ENCODE data around the gene CASP7. TPM values are rescaled to one million over a fixed set of nuclear protein-coding genes. Genes with fewer than 3 reads are reported as not detected.
A peak's percentile ranks its signal among the peaks of the same experiment; 100 is the strongest.

Gene CASP7
- total and polyA plus RNA-seq, 10 of the 15 experiments (the other 5 are each of a cell fraction or from before 2014, with no cell fraction given), result 23.7 to 34.4 (median 28.7) TPM

GRCh38 chr10:113692271-113692670, 12.6 kb downstream of the CASP7 start (continued):
- no peak for TF ChIP-seq ZBTB4 (CRISPR knock-in tag; IDR thresholded peaks at IDR 0.05)

GRCh38 chr10:113693348-113693747, 13.6 kb downstream of the CASP7 start:
- H4K20me1 ChIP-seq (ENCODE audit: control insufficient read depth, insufficient read depth), result no peaks in the 10 kb centered on the region
- 0 out of 2 replicates have a peak, but pooled peaks have one; percentile 47 for TF ChIP-seq NBN (IDR thresholded peaks at IDR 0.05)
- no peak for TF ChIP-seq RUNX3 (IDR thresholded peaks at IDR 0.05; ENCODE audit: low read length)
- 0 out of 2 replicates have a peak, but pooled peaks have one; percentile 74 for TF ChIP-seq CBX5 (IDR thresholded peaks at IDR 0.05; ENCODE audit: low read depth)
- RAD21 ChIA-PET (ENCODE audit: unreplicated experiment), result interaction anchor here (1.0 kb wide), 1 partner anchor 9 kb away, joined by 4 read pairs; no protein-coding TSS in a partner anchor
- CTCF ChIA-PET, result interaction anchor here (0.7 to 1.6 kb wide), 5 partner anchors 9 to 46 kb away, joined by 3 to 5 read pairs (median 4); partner anchors contain the start of gene CASP7
- SMC1A ChIA-PET (ENCODE audit: uncharacterized antibody, unreplicated experiment), result interaction anchor here (1.0 to 1.6 kb wide), 2 partner anchors 11 to 105 kb away, joined by 3 read pairs; no protein-coding TSS in a partner anchor
- peaks cover 3% of the 10 kb centered on the region for H3K4me1 ChIP-seq (ENCODE audit: control insufficient read depth, insufficient read depth, low read length)
- ATAC-seq (no peak), FAIRE-seq (no peak), DNase-seq (ENCODE audit: low read depth, low spot score) (no peak)
- intact Hi-C loops (cut with micrococcal nuclease; ENCODE audit: unreplicated experiment), result no loop called here
- H3K9ac ChIP-seq (ENCODE audit: control insufficient read depth, insufficient read depth, low read length), result no peak overlapping the region
- POLR2A ChIA-PET, result no interaction called here
- in situ Hi-C loops (cut with MboI), result loop anchor here (25.0 kb wide), 1 partner anchor 1119 kb away; the partner anchor contains the start of gene FHIP2A
- no peak overlapping the region for H3K4me2 ChIP-seq (ENCODE audit: control insufficient read depth, insufficient read depth)
- no peak overlapping the region for H3K27ac ChIP-seq (ENCODE audit: control insufficient read depth, insufficient read depth)
- H2AFZ ChIP-seq (ENCODE audit: control insufficient read depth, low read depth, low read length), result no peak overlapping the region
- peaks cover 29% of the 10 kb centered on the region for H3K9me3 ChIP-seq (replicated peaks; ENCODE audit: control insufficient read depth, insufficient read depth, low read length)
- WGBS (ENCODE audit: insufficient coverage, insufficient replicate concordance, low lambda C conversion rate, missing lambda C conversion rate), result 97% methylated on average over 2 of the region's 2 CpGs
- no TSS peak for BruUV-seq (replicated peaks)
- H3K36me3 ChIP-seq (ENCODE audit: control insufficient read depth in 2 of 2, insufficient read depth in 2 of 2, low read length in 1 of 2), result peaks cover 11 to 15% of the 10 kb centered on the region in 2 experiments; a peak in 3 of 4 replicates
- H3K27me3 ChIP-seq (replicated peaks in 1 of 2; ENCODE audit: control insufficient read depth in 2 of 2, insufficient read depth in 2 of 2, low read length in 1 of 2), result no peaks in the 10 kb centered on the region
- H3K4me3 ChIP-seq, result no peak overlapping the region
- peaks cover 29% of the 10 kb centered on the region for H3K79me2 ChIP-seq (ENCODE audit: control insufficient read depth, insufficient read depth, low read length)
